GM12874 (cell line): ENCODE data around the gene ASGR1.

Source experiments
- CTCF ChIP-seq: IDR thresholded peaks from 2 replicates; pipeline ENCODE4 v1.5.1; 2011; ENCODE audit warnings: low read depth, mild to moderate bottlenecking, control low read depth, low read length, moderate library complexity; ENCODE audit not compliant: insufficient read depth

The ASGR1 gene

GRCh38 chr17:7223375-7223774 is 44.2 kb upstream of the ASGR1 start:
- no peak for TF ChIP-seq CTCF

- TF ChIP-seq CTCF, result no peak
Observed at GRCh38 chr17:7222972-7223292, 43.8 kb upstream of the ASGR1 start.

DNA sequence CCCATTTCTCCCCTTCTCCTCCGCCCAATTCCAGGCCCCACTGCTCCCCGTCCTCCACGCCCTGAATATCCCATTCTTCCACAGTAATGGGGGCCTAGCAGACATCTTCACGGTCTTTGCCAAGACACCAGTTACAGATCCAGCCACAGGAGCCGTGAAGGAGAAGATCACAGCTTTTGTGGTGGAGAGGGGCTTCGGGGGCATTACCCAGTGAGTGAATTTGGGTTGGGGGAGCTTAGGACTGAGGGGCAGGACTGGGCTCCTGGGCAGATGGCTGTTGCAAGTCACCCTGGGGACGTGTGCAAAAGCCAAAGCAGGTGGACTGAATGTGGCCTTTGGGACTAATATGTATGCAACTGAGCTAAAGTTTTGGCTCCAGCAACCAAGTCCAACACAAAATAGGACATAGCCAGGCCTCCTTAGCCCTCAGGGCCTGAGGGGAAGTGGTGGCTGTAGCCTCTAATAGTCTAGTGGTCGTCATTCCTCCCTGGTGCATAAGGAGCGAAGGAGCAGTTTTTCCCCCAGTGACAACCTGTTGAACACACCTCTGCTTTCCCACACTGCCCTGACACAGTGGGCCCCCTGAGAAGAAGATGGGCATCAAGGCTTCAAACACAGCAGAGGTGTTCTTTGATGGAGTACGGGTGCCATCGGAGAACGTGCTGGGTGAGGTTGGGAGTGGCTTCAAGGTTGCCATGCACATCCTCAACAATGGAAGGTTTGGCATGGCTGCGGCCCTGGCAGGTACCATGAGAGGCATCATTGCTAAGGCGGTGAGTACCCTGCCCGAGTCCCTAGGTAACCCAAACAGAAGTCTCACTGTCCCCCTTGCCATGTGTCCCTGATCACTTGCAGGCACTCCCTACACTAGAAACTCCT is 43.2 kb upstream of the ASGR1 start:
- TF ChIP-seq CTCF, result no peak

- no peak for TF ChIP-seq CTCF
Observed at GRCh38 chr17:7221278-7222092, 42.3 kb upstream of the ASGR1 start.

DNA sequence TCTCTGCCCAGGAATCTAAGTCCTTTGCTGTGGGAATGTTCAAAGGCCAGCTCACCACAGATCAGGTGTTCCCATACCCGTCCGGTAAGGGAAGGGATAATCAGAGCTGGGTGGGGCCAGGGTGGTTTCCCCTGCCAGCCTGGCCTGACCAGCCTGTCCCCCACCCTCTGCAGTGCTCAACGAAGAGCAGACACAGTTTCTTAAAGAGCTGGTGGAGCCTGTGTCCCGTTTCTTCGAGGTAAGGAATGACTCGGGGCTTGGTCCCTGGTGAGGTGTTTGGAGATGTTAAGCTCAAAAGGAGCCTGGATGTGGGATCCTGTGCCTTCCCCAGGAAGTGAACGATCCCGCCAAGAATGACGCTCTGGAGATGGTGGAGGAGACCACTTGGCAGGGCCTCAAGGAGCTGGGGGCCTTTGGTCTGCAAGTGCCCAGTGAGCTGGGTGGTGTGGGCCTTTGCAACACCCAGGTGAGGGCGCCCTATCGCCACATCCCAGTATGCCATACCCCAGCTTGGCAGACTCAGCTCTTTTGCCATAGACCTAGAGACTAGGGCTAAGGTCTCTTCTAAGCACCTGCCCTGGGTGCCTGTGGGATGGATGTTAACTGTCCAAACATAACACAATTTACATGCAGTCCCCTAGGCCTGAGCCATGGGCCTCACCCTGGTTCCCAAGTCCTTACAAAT is 41.6 kb upstream of the ASGR1 start:
- peak; percentile 74 for TF ChIP-seq CTCF

GRCh38 chr17:7219812-7220592 is 40.8 kb upstream of the ASGR1 start, which contains the start of the genes ACADVL and DLG4:
Gene ACADVL, plus strand, starts transcription at chr17:7219938. Its CDS starts 47 bp downstream, at chr17:7219985.
Gene DLG4, minus strand, starts transcription at chr17:7219836.
- no peak for TF ChIP-seq CTCF
